Osteoblast (primary cell): Measurements from ENCODE around the gene RFK. TPM values are rescaled to one million over a fixed set of nuclear protein-coding genes. Genes with fewer than 3 reads are reported as not detected.

Experiments used
- DNase-seq: peaks from one replicate; pipeline ENCODE4 v3.0.0; 2011; ENCODE audit warnings: low spot score, mixed read lengths; ENCODE audit not compliant: insufficient read length; ENCODE audit errors: missing footprints
- H2AFZ ChIP-seq: 2 replicates; pipeline ENCODE4 v1.6.0; 2011; ENCODE audit warnings: mild to moderate bottlenecking, low read length
- H3K27ac ChIP-seq: 2 replicates; pipeline ENCODE4 v1.5.1; 2011; ENCODE audit warnings: mild to moderate bottlenecking, low read depth, low read length, moderate library complexity
- H3K27me3 ChIP-seq: 2 replicates; pipeline ENCODE4 v1.6.0; 2012; ENCODE audit warnings: mild to moderate bottlenecking, control low read depth, inconsistent platforms, low read length, moderate library complexity; ENCODE audit not compliant: insufficient read depth
- H3K36me3 ChIP-seq: 2 replicates; pipeline ENCODE4 v1.5.1; 2011; ENCODE audit warnings: mild to moderate bottlenecking, low read length, control low read depth, moderate library complexity; ENCODE audit not compliant: insufficient read depth
- H3K4me1 ChIP-seq: 2 replicates; pipeline ENCODE4 v1.5.1; 2011; ENCODE audit warnings: mild to moderate bottlenecking, low read length, control low read depth, moderate library complexity; ENCODE audit not compliant: insufficient read depth
- H3K4me2 ChIP-seq: 2 replicates; pipeline ENCODE4 v1.6.0; 2011; ENCODE audit warnings: mild to moderate bottlenecking, low read length; ENCODE audit not compliant: insufficient read depth
- H3K4me3 ChIP-seq: fragments of 200-600 bp; sonication (generic); 3 replicates; pipeline ENCODE4 v1.5.1; 2012; ENCODE audit warnings: mild to moderate bottlenecking, low read length, inconsistent platforms; ENCODE audit not compliant: insufficient read depth
- H3K79me2 ChIP-seq: 2 replicates; pipeline ENCODE4 v1.6.0; 2012; ENCODE audit warnings: mild to moderate bottlenecking, low read length, control low read depth, inconsistent platforms; ENCODE audit not compliant: insufficient read depth
- H3K9me3 ChIP-seq: 2 replicates; pipeline ENCODE4 v1.5.1; 2011; ENCODE audit warnings: low read depth, low read length, control low read depth
- H4K20me1 ChIP-seq: 2 replicates; pipeline ENCODE4 v1.6.0; 2012; ENCODE audit warnings: mild to moderate bottlenecking, low read length, control low read depth; ENCODE audit not compliant: insufficient read depth
- CTCF ChIP-seq: IDR thresholded peaks from 2 replicates; pipeline ENCODE4 v1.5.1; 2011; ENCODE audit warnings: mild to moderate bottlenecking, low read depth, low read length, moderate library complexity; ENCODE audit errors: extremely low read depth
- total RNA-seq: library from RNA; depleted of rRNA; stranded (reverse); fragments of >200 nt; gene quantifications from 2 replicates; pipeline ENCODE4 v1.2.3, GENCODE V29; 2012

Gene RFK
- total RNA-seq, 1 donor: 25.0 TPM

GRCh38 chr9:76423216-76424177 lies 29.3 kb upstream of the RFK start:
- no peak overlapping the region for H3K4me2 ChIP-seq
- TF ChIP-seq CTCF: no peak
- H3K4me3 ChIP-seq: no peak overlapping the region
- H4K20me1 ChIP-seq: no peaks in the 10 kb centered on the region
- no peaks in the 10 kb centered on the region for H3K9me3 ChIP-seq
- no peak for DNase-seq
- H3K4me1 ChIP-seq: no peaks in the 10 kb centered on the region
- H3K36me3 ChIP-seq: no peaks in the 10 kb centered on the region
- H3K27me3 ChIP-seq: no peaks in the 10 kb centered on the region
- H3K27ac ChIP-seq: no peak overlapping the region
- no peaks in the 10 kb centered on the region for H3K79me2 ChIP-seq
- no peak overlapping the region for H2AFZ ChIP-seq

- peak; percentile 15 for DNase-seq
- no peaks in the 10 kb centered on the region for H4K20me1 ChIP-seq
Measured at GRCh38 chr9:76419782-76420380, 25.7 kb upstream of the RFK start.

DNA sequence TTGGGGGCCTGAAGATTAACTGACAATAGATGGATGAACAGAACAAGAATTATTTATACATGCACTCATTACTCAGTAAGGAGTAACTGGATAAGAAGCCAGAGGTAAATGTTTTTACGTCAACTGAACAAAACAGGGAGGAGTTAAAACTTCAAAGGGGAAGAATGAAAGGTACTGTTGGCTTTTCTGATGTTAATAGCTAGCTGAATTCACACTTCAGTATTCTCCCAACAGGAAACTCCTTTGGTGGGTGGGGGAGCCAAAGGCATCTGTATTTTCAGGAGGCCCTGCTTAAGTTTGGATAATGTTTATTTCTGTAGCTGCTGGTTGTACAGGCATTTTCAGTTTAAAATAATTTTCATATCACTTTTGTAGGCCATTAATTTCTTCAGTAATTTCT lies 23.2 kb upstream of the RFK start:
- no peak overlapping the region for H3K27ac ChIP-seq
- TF ChIP-seq CTCF: no peak
- no peak overlapping the region for H3K4me3 ChIP-seq
- H3K36me3 ChIP-seq: no peaks in the 10 kb centered on the region
- H3K79me2 ChIP-seq: no peaks in the 10 kb centered on the region
- H2AFZ ChIP-seq: no peak overlapping the region
- no peaks in the 10 kb centered on the region for H3K9me3 ChIP-seq
- no peaks in the 10 kb centered on the region for H3K27me3 ChIP-seq
- H3K4me2 ChIP-seq: no peak overlapping the region
- no peak for DNase-seq
- H3K4me1 ChIP-seq: peaks cover 16% of the 10 kb centered on the region
- no peaks in the 10 kb centered on the region for H4K20me1 ChIP-seq

More at GRCh38 chr9:76419782-76420380, 25.7 kb upstream of the RFK start:
- peak; percentile 78 for TF ChIP-seq CTCF
- H3K4me1 ChIP-seq: peaks cover 12% of the 10 kb centered on the region
- no peaks in the 10 kb centered on the region for H3K27me3 ChIP-seq
- H3K27ac ChIP-seq: no peak overlapping the region
- H3K36me3 ChIP-seq: no peaks in the 10 kb centered on the region
- peak overlapping the region; percentile 40 for H2AFZ ChIP-seq
- no peak overlapping the region for H3K4me2 ChIP-seq
- no peak overlapping the region for H3K4me3 ChIP-seq
- no peaks in the 10 kb centered on the region for H3K79me2 ChIP-seq
- no peaks in the 10 kb centered on the region for H3K9me3 ChIP-seq

DNA sequence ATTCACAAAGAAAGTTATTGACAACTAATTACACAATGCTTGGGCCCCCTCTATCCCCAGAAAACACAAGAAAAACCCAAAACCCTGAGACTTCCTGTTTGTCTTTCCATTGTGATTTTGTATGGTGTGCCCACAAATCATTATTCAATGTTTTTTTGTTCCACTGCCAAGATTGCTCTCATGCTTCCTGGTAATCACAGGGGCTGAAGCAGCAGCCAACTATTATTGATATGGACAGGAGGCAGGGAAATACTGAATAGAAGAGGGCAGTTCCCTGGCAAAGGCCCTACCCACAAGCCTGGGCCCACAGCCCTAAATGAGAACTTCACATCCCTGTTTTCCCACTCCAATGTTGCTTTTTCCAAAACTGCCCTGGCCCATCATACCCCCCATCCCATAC lies 21.5 kb upstream of the RFK start:
- no peak for DNase-seq
- Histone ChIP-seq H3K4me1 (peaks cover 16% of the 10 kb centered on the region), H3K27ac (peak overlapping the region; percentile 56), H3K9me3 (no peaks in the 10 kb centered on the region), H3K4me2 (no peak overlapping the region), H3K4me3 (no peak overlapping the region), H2AFZ (peak overlapping the region; percentile 65), H3K79me2 (no peaks in the 10 kb centered on the region), H3K27me3 (no peaks in the 10 kb centered on the region), H4K20me1 (no peaks in the 10 kb centered on the region), H3K36me3 (no peaks in the 10 kb centered on the region)
- TF ChIP-seq CTCF: no peak
